D341Med (cell line): ENCODE results near the gene IFITM10.

Experiments
- DNase-seq: peaks from one replicate; pipeline ENCODE4 v3.0.0; 2012; ENCODE audit warnings: low spot score

Gene IFITM10

DNA sequence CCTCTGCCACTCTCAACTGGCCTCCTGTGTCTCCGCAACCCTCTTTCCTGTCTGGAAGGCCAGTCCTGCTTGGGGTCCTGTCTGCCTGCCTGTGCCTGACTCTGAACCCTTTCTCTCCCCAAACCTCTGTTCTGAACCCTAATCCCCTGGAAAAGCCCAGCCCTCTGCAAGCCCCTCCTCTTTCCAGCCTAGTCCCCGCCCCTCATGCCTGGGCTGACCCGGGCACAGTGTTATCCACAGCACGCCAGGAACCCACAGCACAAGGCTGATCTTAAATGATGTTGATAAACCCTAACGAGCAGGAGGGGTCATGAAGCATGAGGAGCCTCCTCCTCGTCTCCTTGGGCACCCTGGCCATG lies at the start of gene IFITM10:
TSS of gene IFITM10 (minus strand) at position 115 of the 359 bp plus-strand sequence. CDS start 153 bp downstream, outside the sequence.
- DNase-seq = no peak

DNA sequence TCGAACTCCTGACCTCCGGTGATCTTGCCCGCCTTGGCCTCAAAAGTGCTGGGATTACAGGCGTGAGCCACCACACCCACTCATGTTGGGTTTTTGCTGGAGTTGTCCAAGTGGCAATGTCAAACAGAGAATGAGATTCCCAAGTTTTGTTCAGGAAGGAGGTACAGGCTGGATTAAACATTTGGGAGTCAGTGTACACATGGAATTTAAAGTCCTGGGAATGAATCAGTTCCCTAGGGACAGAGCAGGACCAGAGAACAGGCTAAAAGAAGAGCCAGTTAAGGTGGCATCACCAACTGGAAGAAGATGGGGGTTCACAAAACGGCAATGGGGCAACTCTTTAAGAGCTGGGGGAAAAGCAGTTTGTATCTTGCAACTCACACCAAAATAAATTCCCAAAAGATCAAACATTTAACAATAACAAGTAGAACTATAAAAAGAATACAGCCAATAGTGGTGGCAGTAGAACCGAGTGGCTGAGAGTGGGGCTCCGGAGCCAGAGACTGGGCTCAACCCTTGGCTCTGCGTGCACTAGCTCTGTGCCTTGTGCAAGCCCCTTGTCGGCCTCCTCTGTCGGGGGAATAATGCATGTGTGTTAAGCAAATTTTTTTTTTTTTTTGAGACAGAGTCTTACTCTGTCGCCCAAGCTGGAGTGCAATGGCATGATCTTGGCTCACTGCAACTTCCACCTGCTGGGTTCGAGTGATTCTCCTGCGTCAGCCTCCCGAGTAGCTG lies 47.2 kb upstream of the IFITM10 start:
- no peak for DNase-seq

DNA sequence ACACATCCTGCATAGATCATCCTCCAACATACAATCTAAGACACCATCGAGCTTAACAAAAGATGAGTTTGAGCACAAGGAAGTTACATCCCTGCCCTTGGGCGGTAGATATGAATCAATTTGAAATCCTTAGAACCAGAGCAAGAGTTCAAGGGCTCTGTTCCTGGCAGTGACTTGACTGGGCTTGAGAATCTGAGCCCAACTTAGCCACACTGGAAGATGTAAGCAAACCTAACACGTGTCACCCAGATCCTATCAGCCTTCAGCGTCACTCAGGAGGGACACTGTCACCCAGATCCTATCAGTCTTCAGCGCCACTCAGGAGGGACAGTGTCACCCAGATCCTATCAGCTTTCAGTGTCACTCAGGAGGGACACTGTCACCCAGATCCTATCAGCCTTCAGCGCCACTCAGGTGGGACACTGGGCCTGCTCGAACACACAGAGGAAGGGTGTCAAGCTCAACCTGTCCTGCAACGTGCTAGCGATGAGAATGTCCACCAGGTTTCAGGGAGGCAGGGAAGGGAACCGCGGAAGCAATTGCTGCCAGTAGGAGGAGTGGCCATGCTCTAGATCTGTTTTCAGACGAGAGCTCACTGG lies 46.1 kb upstream of the IFITM10 start:
- no peak for DNase-seq

- no peak for DNase-seq
Observed at GRCh38 chr11:1793081-1793480, 42.7 kb upstream of the IFITM10 start.

- DNase-seq = no peak
Observed at GRCh38 chr11:1792461-1792860, 42.1 kb upstream of the IFITM10 start.

- DNase-seq = no peak
Observed at GRCh38 chr11:1791912-1792311, 41.5 kb upstream of the IFITM10 start.

GRCh38 chr11:1786466-1786865 lies 36.1 kb upstream of the IFITM10 start:
- DNase-seq = no peak

GRCh38 chr11:1785749-1786413 lies 35.5 kb upstream of the IFITM10 start:
- DNase-seq = no peak

- no peak for DNase-seq
Observed at GRCh38 chr11:1784761-1785650, 34.6 kb upstream of the IFITM10 start.

- DNase-seq = no peak
Observed at GRCh38 chr11:1783725-1784529, 33.5 kb upstream of the IFITM10 start.

DNA sequence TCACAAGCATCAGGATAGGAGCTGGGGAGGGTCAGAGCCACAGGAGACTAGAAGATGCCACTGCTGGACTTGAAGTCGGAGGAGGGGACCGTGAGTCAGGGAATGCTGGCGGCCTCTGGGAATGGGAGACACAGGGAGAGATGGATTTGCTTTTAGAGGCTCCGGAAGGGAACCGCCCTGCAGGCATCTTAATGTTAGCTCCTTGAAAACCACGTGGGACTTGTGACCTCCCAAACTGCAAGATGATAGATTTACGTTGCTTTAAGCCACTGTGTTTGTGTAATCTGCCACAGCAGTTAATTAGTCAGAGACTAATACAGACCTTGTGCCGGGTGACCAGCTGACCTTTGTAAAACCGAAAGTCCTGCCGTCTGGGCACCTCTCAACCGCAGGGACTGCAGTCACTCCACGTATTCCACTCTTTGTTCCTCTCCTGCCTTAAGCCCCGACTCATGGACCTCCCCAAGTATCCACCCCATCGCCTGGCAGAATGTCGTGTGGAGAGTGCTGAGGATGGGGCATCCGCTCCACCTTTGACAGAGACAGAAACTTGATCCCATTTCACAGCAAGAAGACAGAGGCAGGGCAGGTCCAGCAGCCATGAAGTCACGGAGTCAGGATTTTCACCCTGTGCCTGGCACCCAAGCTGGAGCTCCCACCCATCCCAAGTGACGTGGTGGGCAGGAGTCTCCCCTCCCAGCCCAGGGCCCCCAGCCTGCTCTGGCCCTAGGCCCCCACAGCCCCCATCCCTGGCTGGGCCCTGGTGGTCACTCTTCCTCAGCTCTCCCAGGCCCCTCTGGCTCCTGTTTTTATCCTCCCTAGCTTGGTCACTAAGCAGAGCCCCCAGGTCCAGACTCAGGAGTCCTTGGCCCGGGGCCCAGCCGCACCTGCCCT lies 32.7 kb upstream of the IFITM10 start:
- DNase-seq = no peak

- peak; percentile 20 for DNase-seq
Observed at GRCh38 chr11:1782031-1782590, 31.7 kb upstream of the IFITM10 start.

- DNase-seq = no peak
Observed at GRCh38 chr11:1781593-1781975, 31.2 kb upstream of the IFITM10 start.

GRCh38 chr11:1780700-1781592 lies 30.6 kb upstream of the IFITM10 start:
- peak; percentile 28 for DNase-seq

- DNase-seq = no peak
Observed at GRCh38 chr11:1779806-1780699, 29.7 kb upstream of the IFITM10 start.

GRCh38 chr11:1779034-1779805 lies 28.8 kb upstream of the IFITM10 start:
- DNase-seq = no peak
